Activated CD4-positive, alpha-beta T cell treated with anti-CD3 and anti-CD28 coated beads for 24 hours (primary cell): Measurements from ENCODE around the gene PITPNM1.
"Not testable (repeated sequence)": the region's sequence is repeated elsewhere in the genome, so short reads cannot be mapped to it uniquely, and the experiment has no call there.

Experiments
- DNase-seq, 2 donors: peaks; one replicate each; pipeline ENCODE4 v3.0.0-alpha.2; 2020; ENCODE audit warnings: low read depth in 2 of 2

PITPNM1 gene

DNA sequence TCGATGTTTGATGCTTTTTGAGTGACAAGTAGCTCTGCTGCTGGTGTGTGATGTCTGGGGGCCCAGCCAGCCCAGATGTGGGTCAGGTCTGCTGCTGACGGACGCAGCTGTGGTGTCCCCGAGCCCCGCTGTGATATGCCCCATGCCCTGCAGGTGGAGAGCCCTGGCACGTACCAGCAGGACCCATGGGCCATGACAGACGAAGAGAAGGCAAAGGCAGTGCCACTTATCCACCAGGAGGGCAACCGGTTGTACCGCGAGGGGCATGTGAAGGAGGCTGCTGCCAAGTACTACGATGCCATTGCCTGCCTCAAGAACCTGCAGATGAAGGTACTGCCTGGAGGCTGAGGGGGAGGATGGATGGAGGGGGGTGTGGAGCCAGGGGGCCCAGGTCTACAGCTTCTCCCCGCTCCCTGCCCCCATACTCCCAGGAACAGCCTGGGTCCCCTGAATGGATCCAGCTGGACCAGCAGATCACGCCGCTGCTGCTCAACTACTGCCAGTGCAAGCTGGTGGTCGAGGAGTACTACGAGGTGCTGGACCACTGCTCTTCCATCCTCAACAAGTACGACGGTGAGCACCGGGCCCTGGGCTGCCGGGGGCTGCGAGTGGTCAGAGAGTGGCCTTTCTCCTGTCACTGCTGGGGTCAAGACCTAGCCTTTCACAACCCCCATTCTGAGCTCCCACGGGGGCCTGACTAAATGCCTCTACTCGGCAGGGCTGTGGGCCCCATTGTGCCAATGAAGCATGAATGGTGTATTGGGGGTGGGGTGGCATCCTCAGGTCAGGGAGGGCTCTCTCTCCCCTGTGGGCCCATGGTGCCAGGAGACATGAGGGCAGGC, 15.1 kb downstream of the PITPNM1 start:
- DNase-seq, result no peak

DNA sequence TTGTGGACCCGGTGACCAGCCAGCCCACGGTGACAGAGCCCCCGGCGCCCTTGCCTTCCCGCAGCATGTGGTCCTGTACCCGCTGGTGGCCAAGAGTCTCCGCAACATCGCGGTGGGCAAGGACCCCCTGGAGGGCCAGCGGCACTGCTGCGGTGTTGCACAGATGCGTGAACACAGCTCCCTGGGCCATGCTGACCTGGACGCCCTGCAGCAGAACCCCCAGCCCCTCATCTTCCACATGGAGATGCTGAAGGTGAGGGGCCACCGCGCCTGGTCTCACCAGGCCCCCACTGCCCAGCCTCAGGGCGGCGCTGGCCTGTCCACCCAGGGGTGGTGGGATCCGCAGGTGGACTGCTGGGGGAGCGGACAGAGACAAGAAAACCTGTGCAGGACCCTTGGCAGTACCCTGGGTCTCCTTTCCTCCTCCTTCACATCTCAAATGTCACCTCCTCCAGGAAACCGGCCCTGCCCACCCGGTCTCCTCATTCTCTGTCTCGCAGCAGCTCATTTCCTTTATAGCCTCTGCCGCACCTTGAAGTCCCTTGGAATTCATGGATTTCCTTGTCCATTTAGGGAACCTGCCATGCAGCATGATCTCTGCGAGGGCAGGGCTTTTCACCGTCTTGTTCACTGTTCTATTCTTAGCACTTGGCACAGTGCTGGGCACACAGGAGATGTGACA, 15.8 kb downstream of the PITPNM1 start:
- no peak for DNase-seq

GRCh38 chr11:67486481-67487195, 18.5 kb downstream of the PITPNM1 start:
- DNase-seq, result no peak

DNA sequence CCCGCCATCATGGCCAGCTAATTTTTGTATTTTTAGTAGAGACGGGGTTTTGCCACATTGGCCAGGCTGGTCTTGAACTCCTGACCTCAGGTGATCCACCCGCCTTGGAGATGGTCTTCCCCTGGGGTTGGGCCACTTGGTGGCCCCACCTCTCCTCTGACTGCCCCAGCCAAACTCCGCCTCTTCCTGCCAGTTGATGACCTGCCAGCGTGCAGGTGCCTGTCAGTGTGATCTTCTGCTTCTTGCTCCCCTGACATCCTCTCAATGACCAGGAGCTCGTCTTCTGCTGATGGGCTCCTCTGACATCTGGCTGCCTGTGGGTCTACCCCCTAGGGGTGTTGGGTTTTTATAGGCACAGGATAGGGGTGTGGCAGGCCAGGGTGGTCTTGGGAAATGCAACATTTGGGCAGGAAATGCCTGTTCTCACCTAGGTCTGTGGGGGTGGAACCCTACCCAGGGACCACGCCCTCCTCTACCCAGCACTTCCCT, 19.2 kb downstream of the PITPNM1 start:
- DNase-seq, result not testable (repeated sequence)

DNA sequence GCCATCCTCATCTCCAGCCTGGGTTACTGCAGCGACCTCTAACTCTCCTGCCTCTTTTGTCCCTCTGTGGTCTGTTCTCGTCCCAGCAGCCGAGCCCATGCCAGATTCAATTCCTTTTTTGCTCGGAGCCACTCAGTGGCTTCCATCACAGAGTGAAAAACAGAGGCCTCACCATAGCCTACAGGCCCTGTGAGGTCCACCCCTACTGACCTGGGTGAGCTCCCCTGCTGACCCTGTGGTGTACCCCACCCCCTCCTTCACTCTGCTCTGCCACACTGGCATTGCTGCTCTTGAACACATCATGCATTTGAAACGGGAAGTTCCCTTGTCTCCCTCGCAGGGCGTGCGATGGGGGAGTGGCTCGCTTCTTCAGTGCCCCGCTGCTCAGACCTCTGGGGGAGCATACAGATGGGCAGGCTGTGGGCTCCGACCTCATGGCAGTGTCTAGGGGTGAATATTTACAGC, 20.3 kb downstream of the PITPNM1 start:
- no peak for DNase-seq

DNA sequence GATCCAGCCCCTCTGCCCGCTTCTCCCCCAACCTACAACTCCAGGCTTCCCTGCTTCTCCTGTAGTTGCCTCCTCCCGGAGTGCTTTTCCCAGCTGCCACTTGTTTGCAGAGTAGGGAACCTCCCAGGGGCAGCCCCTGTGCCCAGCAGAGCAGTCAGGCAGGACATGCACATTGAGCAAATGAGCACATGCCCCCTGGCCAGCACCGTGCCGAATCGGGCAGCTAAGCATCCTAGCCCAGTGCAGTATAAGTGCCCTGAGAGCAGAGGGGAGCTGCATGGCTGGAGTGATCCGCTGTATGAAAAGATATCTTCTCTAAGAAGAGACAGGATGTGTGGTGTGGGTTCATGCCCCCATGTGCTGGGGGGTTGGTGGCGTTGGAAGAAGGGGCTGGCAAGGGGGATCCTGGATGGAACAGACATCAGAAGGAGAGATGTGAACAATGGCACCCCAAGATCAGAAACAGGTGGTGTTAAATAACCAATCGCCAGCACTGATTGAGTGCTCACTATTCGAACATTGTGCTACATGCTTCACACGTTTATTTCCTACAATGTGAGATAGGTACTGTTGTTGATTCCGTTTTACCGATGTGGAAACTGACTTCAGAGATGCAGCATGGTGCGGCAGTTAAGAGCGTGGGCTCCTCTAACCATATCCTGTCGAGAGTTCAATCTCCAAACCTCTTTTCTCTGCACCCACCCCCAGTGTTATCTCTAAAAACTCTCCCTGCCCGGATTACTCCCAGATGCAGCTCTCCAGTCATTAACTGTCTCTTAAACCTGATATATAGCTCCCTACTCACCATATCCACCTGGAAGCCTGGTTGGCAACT, 21.1 kb downstream of the PITPNM1 start:
- no peak for DNase-seq

DNA sequence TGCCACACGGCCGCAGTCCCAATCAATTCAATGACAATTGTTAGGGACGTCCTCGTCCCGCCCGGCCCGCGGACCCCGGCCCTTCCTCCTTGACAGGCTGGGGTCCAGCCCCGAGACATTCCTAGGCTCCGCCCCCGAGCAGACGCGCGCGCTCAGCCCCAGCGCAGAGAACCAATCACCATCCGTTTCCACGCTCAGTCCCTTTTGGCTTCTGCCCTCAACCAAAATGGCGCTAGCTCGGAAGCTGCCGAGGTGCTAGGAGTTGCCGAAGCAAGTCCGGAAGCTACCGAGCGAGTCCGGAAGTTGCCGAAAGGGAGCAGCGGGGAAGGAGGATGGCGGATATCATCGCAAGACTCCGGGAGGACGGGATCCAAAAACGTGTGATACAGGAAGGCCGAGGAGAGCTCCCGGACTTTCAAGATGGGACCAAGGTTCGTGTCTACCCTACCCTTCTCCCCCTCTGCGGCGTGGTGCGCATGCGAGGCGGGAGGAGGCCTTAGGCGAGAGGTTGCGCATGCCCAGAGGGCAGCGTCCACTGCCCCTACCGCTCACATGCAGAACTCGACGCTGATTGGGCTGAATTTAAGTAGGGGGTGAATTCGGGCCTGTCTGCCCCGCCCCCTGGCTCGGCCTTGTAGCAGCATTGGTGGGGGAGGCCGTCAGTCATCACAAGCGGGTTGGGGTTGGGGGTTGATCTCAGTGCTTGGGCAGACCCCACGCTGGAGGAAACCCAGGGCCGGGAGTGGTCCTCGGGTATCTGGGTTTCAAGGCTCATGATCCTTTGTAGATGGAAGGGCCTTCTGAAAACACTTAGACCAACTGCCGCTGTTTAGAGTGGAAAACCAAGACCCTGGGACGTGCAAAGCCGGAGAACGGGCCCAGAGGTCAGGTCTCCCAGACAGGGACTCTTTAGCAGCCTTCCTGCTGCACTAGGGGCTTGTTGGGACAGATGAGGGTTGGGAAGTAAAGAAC, 22.1 kb downstream of the PITPNM1 start, which contains the start of gene AIP:
Gene AIP (plus strand): TSS at position 200 of the 972 bp plus-strand sequence. CDS start 133 bp downstream, at position 333.
- DNase-seq, result peak; percentile 97 to 98

DNA sequence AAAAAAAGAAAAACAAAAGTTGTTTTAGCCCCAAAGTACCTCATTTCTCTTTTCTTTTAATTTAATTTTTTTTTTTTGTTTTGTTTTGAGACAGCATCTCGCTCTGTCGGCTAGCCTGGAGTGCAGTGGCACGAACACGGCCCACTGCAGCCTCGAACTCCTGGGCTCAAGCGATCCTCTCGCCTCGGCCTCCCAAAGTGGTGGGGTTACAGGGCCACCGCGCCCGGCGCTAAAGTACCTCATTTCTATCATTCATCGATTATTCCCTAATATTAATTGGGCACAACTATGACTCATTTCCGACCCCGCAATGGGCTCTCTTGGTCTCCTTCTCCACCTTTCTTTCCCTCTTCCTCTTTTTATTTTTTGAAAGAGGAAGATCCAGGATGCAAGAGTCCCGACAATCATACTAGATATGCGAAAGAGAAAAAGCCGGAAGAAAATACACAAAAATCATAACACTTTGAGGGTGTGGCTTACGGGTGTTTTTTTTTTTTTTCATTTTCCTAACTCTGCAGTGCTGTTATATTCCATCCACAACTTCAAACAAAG, 22.8 kb downstream of the PITPNM1 start:
- no peak for DNase-seq

DNA sequence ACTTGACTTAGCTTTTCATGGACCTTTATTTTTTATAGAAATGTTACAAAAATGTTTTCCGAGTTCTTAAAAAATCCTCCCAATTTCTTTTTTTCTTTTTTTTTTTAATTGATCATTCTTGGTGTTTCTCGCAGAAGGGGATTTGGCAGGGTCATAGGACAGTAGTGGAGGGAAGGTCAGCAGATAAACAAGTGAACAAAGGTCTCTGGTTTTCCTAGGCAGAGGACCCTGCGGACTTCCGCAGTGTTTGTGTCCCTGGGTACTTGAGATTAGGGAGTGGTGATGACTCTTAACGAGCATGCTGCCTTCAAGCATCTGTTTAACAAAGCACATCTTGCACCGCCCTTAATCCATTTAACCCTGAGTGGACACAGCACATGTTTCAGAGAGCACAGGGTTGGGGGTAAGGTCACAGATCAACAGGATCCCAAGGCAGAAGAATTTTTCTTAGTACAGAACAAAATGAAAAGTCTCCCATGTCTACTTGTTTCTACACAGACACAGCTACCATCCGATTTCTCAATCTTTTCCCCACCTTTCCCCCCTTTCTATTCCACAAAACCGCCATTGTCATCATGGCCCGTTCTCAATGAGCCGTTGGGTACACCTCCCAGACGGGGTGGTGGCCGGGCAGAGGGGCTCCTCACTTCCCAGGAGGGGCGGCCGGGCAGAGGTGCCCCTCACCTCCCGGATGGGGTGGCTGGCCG, 27.7 kb downstream of the PITPNM1 start:
- not testable (repeated sequence) for DNase-seq

DNA sequence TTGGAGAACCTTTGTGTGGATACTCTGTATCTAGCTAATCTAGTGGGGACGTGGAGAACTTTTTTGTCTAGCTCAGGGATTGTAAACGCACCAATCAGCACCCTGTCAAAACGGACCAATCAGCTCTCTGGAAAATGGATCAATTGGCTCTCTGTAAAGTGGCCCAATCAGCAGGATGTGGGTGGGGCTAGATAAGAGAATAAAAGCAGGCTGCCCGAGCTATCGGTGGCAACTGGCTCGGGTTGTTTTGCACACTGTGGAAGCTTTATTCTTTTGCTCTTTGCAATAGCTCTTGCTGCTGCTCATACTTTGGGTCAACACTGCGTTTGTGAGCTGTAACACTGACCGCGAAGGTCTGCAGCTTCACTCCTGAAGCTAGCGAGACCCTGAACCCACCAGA, 28.5 kb downstream of the PITPNM1 start:
- DNase-seq, result not testable (repeated sequence)

GRCh38 chr11:67472882-67473281, 32.3 kb downstream of the PITPNM1 start:
- DNase-seq, result no peak

DNA sequence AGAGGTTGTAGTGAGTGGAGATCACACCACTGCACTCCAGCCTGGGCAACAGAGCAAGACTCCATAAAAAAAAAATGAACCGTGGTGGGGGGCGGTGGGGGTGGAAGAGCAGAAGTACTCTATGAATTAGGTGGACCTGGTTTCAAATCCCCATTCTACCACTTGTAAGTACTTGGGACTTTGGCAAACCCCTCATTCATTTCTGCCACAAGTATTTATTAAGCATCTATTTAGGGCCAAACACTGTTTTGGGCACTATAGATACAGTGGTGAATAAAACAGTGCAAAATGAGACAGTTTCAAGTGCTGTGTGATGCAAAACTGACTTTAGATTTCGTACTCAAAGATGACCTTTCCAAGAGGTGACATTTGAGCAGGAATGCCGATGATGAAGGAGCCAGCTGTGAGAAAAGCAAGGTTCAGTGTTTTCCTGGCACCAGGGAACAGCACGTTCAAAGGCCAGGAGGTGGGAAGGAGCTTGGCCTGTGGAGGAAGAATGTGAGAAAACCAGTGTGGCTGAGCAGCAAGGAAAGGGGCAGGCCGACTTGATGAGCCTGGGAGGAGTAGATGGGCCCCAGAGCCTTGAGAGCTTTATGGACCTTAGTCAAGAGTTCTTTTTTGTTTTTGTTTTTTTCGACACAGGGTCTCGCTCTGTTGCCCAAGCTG, 34.7 kb downstream of the PITPNM1 start:
- DNase-seq, result no peak

GRCh38 chr11:67469508-67469811, 35.7 kb downstream of the PITPNM1 start:
- no peak for DNase-seq

- peak; percentile 86 to 91 for DNase-seq
These were observed 36.2 kb downstream of the PITPNM1 start, which contains the start of gene TMEM134 for GRCh38 chr11:67468759-67469507. Gene TMEM134, minus strand, starts transcription at chr11:67469251. Its CDS starts 59 bp downstream, at chr11:67469192.

GRCh38 chr11:67468456-67468758, 36.8 kb downstream of the PITPNM1 start:
- no peak for DNase-seq

DNA sequence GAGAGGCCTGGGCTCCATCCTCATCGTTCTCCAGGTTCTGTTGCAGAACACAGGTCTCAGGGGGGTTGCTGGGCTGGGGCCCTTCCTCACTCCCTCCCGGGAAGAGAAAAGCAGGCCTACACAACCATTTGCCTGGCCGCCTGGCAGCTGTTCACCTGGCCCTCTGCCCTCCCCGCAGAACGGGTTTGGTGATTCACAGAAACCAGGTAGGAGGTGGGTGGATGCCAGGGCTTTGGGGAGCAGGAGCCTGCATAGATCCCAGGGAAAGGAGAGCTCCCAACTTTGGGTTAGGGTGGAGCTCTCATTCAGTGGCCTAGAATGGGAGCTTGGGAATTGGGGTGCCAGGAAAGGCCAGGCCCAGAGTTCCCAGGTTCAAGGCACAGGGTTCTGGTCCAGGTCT, 37.1 kb downstream of the PITPNM1 start:
- DNase-seq, result no peak

GRCh38 chr11:67466962-67467771, 38.0 kb downstream of the PITPNM1 start:
- no peak for DNase-seq
